Measurements from ENCODE around the gene MTMR2.

The MTMR2 gene

DNA sequence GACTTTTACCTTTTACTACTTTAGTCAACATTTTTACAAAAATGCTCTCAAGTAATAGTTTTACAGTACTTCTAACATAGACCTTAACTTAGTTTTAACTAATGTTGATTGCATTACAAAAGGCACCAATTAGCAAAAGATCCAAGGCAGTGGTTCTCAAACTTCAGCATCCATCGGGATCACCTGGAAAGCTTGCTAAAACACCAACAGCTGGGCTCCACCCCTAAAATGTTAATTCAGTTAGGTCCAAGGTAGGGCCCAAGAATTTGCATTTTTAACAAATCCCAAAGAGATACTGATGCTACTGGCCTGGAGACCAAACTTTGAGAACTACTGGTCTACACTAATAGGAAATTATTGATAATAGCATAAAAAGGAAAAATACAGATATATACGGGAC is 5.9 kb downstream of the MTMR2 start:
- DNase-seq (ENCODE audit: low read depth in 2 of 2): no peak

DNA sequence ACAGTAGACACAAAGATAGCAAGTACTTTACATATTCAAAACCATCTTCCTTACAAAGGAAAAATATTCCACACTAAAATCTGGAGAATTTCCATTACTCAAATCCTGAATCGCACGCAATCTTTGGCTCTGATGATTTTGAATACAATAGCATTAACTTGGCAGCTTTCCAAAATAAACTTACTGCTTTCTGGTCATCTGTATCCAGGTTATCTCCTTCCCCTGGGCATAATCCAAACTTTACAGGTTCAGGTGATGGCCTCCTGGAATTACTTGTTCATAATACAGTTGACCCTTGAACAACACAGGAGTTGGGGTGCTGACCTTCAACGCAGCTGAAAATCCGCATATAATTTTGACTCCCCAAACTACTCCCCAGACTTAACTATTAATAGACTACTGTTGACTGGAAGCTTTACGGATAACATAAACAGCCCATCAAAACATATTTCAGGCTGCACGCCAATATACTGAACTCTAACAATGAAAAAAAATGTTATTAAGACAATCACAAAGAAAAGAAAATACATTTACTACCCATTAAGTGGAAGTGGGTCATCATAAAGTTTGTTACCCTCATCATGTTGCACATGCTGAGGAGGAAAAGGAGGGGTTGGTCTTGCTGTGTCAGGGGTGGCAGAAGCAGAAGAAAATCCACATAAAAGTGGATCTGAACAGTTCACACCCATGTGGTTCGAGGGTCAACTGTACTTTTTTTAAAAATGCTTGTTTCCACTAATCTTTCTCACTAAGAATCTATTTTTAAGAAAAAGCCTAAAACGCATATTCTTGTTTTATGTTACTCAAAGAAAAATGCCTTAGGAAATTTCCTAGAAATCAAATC is 6.5 kb downstream of the MTMR2 start:
- no peak for DNase-seq (ENCODE audit: low read depth in 2 of 2)

DNA sequence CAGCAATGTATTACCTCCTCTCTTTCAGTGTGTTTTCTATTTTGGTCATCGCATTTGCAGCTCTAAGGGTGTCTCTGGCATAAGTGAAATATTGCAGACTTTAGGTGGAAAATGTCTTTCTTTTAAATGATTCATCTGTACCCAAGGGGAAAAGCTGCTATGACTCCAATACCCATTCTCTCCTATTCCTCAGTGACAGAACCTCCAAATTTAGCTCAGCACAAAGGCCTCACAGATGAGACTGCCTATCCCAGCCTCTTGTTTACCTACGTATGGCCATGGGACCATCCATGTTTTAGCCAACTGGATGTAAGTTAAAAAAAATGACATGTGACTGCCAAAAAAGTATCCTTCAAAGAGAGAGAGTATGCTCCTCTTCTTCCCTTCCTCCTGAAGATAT is 7.9 kb downstream of the MTMR2 start:
- no peak for DNase-seq (ENCODE audit: low read depth in 2 of 2)

DNA sequence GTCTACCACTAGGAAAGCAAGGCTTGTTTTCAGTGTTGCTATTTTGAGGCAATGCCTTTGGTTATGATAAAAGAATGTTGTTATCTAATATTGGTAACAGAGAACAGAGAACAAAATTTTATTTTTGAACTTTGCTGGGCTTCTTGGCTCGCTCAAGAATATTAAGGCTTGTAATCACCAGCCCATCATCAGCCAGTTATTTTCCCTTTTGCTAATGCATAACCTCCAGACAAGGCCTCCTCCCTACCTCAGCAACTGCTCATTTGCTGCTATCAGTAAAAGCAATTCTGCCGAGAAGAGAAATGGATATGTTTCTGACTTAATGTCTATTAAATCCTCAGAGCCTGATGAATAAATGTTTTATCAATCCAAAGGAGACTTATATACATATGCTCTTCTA is 8.9 kb downstream of the MTMR2 start:
- no peak for DNase-seq (ENCODE audit: low read depth in 2 of 2)

DNA sequence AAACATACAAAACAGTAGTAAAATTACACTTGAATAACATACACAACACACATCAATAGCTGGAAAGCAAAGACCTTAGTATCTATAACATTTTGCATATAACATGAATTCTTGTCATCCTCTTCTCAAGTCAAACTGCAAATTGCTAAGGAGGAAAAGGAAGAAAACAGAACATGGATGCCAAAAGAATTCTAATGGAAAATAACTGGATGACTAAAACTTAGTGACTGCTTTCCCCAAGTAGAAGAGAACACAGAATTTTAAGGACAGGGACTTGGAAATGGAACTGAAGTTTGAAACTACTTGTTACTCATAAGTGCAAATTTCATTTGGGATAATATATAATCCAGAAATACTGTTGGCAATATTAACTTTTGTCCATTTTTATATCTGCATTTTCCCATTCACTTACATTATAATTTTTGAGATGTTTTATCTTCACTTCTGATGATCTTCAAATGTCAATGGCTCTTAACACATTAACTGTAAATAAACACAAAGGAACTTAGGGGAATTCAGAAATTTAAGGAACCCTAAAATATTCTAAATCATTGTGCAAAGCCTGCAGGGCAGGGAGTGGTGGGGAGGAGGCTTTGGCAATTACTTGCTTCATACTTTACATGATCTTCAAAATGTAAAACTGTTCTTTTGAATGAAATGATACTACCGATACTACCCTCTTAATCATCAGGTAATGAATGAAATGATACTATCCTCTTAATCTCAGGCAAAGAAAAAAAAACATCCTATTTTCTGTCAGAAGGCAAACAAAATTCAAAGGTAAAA is 9.9 kb downstream of the MTMR2 start:
- DNase-seq (ENCODE audit: low read depth in 2 of 2): no peak

DNA sequence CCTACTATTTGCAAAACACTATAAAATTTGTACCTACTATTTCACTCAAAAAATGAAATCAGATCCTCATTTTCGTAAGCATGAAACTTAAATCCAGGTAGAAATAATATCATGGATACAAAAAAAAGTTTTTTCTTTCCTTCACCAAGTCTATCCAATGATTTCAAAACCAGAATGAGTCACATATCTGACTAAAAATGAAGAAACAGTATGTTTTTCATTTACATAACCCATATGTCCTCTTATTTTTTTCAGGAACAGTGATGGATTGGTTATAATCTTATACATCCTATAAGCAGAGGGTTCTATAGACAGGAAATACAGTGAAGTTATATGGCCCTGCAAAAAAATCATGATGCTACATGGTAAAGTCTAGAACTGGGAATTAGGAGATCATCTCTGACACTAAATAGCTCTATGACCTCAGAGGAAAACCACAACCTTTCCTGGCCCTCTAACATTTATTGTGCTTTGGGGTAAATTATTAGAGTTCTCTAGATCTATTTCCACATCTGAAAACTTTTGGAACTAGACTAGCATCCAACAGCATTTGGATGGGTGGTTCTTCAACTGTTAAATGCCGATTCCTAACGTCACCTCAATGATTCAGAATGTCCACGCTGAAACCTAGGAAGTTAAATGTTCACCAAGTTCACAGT is 10.9 kb downstream of the MTMR2 start:
- no peak for DNase-seq (ENCODE audit: low read depth in 2 of 2)

DNA sequence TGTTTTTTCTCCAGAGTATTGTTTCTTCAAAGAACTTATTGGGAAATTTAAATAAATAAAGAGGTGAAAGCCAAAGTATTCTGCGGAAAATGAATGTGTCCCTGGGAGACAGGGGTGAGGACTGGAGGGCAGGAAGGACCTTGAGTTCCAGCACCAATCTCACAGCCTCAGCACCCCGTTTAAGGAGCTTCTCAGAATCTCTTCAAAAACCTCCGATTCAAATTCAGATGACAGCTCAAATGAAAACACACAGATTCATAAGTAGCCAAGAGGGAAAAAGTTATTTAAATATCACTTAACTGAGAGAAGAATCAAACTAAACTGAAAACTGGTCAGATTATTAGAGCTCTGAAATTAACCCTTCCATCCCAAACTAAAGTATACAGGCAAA is 12.5 kb downstream of the MTMR2 start:
- no peak for DNase-seq (ENCODE audit: low read depth in 2 of 2)

DNA sequence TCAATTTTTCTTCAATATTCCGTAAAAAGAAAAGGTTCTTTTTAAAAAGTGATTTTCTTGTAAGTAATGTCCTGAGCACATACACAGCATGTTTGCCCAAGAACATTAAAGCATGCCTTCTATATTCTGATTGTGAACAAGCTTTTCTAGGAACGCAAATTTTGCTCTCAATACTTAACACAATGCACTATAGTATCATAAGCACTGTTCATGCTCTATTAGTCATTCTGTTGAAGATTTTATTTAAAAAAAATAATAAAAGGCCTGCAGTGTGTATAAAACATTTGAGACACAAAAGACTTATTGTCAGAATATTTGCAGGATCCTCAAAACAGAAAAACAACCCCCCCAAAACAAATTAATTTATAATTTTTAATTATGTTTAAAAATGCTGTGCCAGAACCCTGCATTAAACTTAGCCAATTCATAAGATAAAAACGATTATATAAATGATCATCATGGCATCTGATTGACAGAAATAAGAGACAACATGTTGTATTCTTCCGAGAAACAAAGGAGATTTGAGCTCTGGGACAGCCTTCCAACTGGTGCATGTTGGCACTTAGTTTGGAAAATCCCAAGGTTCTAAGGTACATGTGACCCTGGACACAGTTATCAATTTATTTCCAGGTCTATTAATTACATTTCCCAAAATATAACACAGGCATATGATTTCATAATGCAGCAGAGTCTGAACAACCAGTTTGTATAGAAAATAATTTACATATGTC is 13.1 kb downstream of the MTMR2 start:
- no peak for DNase-seq (ENCODE audit: low read depth in 2 of 2)

DNA sequence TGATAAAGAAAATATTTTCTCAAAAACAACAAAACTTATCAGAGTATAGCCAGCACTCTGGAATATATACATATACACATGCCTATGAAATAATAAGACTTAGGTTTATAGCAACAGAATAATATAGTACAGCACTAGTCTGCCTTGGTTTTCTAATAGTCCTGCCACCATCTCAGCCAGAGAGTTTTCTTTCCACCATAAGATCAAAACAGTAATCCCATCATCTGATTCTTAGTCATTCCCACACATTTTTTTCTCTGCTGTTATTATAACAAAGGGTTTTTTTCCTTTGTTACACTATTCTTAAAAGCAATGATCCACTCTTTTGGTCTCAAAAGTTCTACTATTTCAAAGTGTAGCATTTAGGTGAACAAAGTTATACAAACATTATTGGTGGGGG is 15.1 kb downstream of the MTMR2 start:
- DNase-seq (ENCODE audit: low read depth in 2 of 2): no peak

DNA sequence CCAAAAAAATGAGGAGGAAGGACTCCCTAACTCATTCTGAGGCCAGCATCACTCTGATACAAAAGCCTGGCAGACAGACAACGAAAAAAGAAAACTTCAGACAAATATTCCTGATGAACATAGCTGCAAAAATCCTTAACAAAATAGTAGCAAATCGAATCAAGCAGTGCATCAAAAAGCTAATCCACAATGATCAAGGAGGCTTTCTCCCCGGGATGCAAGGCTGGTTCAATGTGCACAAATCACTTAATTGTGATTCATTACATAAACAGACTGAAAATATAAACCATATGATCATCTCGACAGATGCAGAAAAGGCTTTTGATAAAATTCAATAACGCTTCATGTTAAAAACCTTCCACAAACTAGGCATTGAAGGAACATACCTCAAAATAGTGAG is 16.4 kb downstream of the MTMR2 start:
- no peak for DNase-seq (ENCODE audit: low read depth in 2 of 2)

DNA sequence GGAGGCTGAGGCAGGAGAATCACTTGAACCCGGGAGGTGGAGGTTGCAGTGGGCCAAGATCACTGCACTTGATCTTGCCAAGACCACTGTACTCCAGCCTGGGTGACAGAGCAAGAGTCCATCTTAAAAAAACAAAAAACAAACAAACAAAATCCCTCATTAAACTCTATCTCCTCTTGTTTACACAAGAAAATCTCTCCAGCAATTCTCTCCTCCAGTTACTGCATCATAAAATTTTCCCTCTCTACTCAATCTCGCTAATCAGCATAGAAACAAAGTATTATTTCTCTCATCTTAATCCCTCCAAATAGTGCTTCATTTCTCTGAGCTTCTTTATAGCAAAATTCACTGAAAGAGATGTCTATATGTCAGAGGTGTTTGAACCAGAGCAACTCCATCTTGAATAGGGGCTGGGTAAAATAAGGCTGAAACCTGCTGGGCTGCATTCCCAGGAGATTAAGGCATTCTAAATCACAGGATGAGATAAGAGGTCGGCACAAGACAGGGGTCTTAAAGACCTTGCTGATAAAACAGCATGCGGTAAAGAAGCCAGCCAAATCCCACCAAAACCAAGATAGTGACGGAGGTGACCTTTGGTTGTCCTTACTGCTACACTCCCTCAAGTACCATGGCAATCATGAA is 19.8 kb downstream of the MTMR2 start:
- no peak for DNase-seq (ENCODE audit: low read depth in 2 of 2)

DNA sequence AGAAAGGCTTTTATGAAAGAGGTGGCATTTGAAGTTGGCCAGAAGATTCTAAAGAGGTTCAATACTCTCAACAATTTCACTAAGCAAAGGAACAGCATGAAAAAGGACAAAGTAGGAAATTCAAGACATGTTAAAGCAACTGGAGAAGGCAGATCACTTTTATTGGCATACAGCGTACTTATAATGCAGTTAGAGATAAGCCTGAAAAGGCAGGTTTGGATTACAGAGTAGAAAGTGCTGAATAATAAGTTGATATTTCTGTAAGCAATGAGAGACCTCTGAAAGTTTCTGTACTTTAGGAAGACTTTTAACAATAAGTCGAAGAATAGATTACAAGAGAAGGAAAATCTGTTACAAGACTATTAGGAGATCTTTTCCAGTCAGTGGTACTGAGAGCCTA is 25.1 kb downstream of the MTMR2 start:
- no peak for DNase-seq (ENCODE audit: low read depth in 2 of 2)

DNA sequence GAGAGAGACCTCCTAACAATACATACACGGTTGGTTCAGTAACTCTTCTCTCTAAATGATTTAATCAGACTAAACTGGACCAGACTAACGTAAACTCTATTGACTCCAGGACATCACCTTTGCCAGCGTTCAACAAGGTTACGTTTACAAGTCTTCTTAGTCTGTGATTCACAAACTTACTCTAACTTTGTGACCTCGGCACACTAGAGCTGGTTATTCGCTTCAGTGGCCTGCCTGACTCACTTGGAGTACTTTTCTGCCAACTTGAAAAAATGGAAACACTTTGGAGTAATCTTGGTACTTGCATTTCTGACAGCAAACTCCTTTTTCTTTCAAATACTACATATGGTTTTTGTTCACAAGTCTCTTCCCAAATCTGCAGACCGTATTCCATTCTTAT is 26.2 kb downstream of the MTMR2 start:
- DNase-seq (ENCODE audit: low read depth in 2 of 2): no peak

DNA sequence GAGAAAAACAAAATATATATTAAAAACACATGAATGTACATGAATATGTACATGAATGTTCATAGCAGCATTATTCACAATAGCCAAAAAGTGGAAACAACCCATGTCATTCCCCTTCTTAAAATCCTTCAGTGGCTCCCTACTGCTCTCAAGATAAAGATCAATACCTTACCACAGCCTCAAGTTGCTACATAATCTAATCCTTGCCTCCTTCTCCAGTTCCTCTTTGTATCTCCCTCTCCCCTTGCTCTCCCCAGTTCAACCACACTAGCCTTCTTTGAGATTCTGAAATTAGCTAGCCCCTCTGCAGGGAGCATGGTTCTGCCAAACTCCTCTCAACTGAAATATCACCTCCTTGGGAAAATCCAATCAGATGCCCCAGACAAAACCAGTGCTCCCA is 28.1 kb downstream of the MTMR2 start:
- no peak for DNase-seq (ENCODE audit: low read depth in 2 of 2)

DNA sequence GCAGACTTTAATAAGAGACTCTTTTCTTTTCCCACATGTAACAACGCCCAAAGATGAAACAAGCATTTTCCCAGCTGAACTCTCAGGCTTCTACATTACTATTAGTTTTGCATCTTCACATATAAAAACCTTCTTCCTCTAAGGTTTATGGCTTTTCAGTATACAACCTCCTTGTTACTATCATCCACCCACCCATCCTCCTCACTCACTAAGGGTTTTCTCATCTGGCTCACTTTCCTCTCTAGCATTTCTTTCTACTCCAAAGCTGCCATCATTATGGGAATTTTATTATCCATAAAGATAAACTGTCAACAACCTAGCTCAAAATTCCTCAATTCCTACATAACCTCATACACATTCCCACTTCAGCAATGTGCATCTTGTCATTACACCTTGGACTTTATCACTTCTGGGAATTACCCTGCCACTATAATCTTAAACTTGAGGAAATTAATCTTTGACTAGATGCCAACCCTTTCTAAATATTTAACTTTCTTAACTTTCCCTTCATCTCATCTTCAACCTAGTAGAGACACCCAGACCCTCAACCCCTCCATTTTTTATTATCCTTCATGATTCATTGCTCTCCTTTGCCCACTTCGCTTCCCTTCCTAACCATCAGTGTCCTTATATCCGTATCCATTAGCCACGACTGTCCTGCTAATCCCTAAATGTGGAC is 30.9 kb downstream of the MTMR2 start:
- no peak for DNase-seq (ENCODE audit: low read depth in 2 of 2)

DNA sequence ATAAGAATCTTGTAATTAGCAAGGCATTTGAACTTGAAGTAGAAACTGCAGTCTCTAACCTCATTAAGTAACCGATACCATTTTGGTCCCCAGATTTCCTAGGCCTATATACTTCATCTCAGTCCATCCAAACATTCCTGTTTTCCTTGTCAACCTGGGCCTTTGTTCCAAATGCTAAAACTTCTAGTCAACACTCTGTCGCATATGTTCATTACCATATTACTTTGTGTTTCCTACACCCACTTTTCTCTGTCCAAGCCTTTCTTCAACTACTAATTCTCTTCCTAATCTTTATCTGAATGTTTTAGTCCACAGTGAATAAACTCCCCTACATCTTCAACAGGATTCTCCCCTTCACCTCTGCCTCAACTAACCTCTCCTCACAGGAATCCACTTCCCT is 31.4 kb downstream of the MTMR2 start:
- no peak for DNase-seq (ENCODE audit: low read depth in 2 of 2)

DNA sequence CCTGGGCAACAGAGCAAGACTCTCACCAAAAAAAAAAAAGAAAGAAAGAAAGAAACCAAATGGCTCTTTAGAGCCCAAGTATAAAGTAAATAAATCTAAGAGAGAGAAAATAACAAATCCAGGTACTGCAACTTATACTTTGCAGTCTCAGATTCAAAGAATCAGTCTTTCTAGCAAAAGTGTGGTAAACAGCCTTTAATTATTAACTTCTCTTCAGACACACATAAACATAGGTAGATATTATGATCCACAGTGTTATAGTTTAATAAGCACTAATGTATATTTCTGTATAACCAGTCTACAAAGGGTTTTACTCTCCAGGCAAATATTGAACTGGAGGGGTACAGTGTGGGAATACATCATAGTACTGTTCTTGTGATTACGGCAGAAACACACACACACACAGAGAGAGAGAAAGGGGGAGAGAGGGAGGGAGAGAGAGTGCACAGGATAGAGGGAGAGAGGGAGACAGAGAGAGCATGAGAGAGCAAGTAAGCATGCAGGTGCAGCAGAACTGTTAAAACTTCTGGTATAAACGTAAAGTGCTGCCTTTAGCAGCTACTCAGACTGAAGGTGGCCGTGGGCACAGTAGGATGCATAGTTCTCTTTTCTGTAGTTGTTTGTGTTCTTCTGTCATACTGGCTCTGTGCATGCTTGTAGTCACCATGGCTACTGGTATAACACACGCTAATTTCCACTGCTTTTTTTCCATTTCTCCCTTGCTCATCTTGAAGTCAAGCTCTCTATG is 32.3 kb downstream of the MTMR2 start:
- DNase-seq (ENCODE audit: low read depth in 2 of 2): no peak

DNA sequence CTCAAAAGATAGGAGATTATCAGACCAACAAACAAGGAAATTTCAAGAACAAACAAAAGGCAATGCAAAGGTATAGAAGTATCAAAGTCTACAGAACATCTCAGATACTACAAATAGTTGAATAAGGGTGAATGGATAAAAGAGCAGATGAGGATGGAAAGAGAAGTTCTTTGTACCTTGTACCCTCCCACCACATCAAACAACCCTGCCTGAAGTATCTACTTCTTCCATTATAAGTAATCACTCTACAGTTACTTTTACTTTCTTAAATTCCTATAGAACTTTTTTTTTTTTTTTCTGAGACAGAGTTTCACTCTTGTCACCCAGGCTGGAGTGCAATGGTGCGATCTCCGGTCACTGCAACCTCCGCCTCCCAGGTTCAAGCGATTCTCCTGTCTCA is 35.1 kb downstream of the MTMR2 start:
- DNase-seq (ENCODE audit: low read depth in 2 of 2): no peak

DNA sequence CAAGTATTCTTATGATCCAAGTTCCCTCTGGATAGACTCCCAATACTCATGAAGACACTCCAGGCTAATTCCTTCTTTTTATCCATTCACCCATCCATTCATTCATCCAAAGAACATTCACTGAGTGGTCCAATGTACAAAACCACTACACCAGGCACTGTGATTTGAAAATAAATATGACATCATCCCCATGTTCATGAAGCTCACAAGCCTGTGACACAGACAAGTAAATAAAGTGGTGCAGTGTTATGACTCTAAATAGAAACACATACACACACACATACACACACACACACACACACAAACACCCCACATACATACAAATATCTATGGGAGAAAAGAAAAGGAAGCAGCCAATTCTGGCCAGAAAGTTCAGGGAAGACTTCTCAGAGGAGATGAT is 35.5 kb downstream of the MTMR2 start:
- no peak for DNase-seq (ENCODE audit: low read depth in 2 of 2)

DNA sequence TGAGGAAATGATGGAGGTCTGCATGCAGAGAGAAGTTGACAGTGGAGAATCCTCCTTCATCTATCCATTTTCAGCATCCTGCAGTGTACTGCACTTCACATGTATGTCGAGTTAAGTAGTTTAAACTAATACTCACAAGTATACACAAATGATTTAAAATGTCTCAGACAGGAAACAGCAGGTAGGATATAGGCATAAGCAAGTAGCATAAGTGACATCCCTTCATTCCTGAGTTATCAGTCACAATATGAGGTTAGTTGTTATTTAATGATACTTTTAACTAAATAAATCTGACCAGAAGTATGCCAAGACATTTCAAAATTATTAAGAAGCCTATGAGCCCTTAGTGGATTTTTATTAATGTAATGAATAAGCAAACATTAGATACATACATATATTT is 37.4 kb downstream of the MTMR2 start:
- no peak for DNase-seq (ENCODE audit: low read depth in 2 of 2)
